Pancreas (tissue), 10 donors: ENCODE measurements around the gene ACSL6. TPM values are rescaled to one million over a fixed set of nuclear protein-coding genes. Genes with fewer than 3 reads are reported as not detected.

ENCODE experiments used
- ATAC-seq, 4 donors: fragments of 200-7000 bp; cut with Tn5 transposase; one replicate each; pipeline versions ENCODE4 v1.8.0 to v1.9.1; 2020; ENCODE audit warnings: mild to moderate bottlenecking in 4 of 4, moderate library complexity in 4 of 4
- DNase-seq, 6 donors: peaks; one replicate each; pipeline ENCODE4 v3.0.0-alpha.2; 2020
- FAIRE-seq: peaks from 2 replicates; lab custom pipeline; 2012; peaks lifted over from hg19 to GRCh38; lab: Jason Lieb, UNC
- H3K27ac ChIP-seq, 4 donors: fragments of 200-600 bp; sonication (generic); 1 replicate in 3 of 4; 2 replicates in 1 of 4; pipeline versions ENCODE4 v1.5.0 to v1.8.0; 2020
- H3K27me3 ChIP-seq, 4 donors: fragments of 200-600 bp; one replicate each; pipeline ENCODE4 v1.8.0; 2021
- H3K36me3 ChIP-seq, 3 donors: fragments of 200-600 bp; sonication (generic) in 1 of 3; one replicate each; pipeline versions ENCODE4 v1.5.0 to v1.8.0; 2020 to 2021
- H3K4me1 ChIP-seq, 3 donors: fragments of 200-600 bp; one replicate each; pipeline ENCODE4 v1.8.0; 2021
- H3K4me3 ChIP-seq, 4 donors: fragments of 200-600 bp; sonication (generic) in 2 of 4; one replicate each; pipeline versions ENCODE4 v1.5.0 to v1.8.0; 2020 to 2021
- H3K9me3 ChIP-seq, 4 donors: fragments of 200-600 bp; one replicate each; pipeline ENCODE4 v1.8.0; 2021
- CTCF ChIP-seq, 4 donors: fragments of 200-600 bp; sonication (generic) in 3 of 4; IDR thresholded peaks; one replicate each; pipeline versions ENCODE4 v1.5.0 to v1.8.0; 2021; ENCODE audit warnings: antibody characterized with exemption in 4 of 4
- WGBS, 2 donors: extraction: QIAGEN DNeasy Blood & Tissue Kit; methylation state at CpG; one replicate each; pipeline ENCODE4 v1.1.7; 2013; 5-methylcytosine and 5-hydroxymethylcytosine counted together
- intact Hi-C, 3 donors: fragments of 100-400 bp; cut with DNase I; formaldehyde crosslinking; loops; one replicate each; pipeline versions ENCODE4 v1.11.1 to v1.14.2; 2022
- polyA plus RNA-seq, 2 donors: library from polyadenylated mRNA; stranded (reverse); fragments of 200-250 nt; gene quantifications; one replicate each; pipeline ENCODE4 v1.2.3, GENCODE V29; 2013
- total RNA-seq, 6 donors: library from RNA; stranded (reverse); fragmentation: NEBNext Ultra II Directional in 4 of 6; extraction: Animal tissue kit (Norgen Biotek cat#: 25700) in 4 of 6; gene quantifications; one replicate each; pipeline versions ENCODE4 v1.2.1 to v1.2.4, GENCODE V29; 2021 to 2023
- donor health status: healthy with polysubstance abuse.
- donor health status: DM: no; HTN: no; CAD: no; lungs with moderate emphysema.
- donor health status: DM: no; HTN: no; CAD: no.
- donor health status: control.
- donor health status: control.
- donor health status: Bipolar disorder and iron deficiency.
- donor health status: DM: yes; HTN: yes; CAD: no.
- donor health status: DM: no; HTN: no; CAD: no.
- donor health status: DM: no; HTN: no; CAD: no.
- donor health status: DM: yes; HTN: yes; CAD: no.

Gene ACSL6
- total and polyA plus RNA-seq, 8 donors: 0.83 to 3.3 (median 1.1) TPM

- intact Hi-C loops: loop anchor here in 1 of 3 donors (10.0 kb wide), 1 partner anchor 188 kb away; no protein-coding TSS in a partner anchor
Measured at GRCh38 chr5:131992370-131992769, 19.1 kb downstream of the ACSL6 start.

GRCh38 chr5:131991593-131992324 is 19.7 kb downstream of the ACSL6 start:
- FAIRE-seq: no peak
- peak in 2 of 4 donors; percentile 54 to 63 for ATAC-seq
- intact Hi-C loops: loop anchor here in 1 of 3 donors (10.0 kb wide), 1 partner anchor 187 kb away; no protein-coding TSS in a partner anchor
- Histone ChIP-seq H3K36me3 (no peaks in the 10 kb centered on the region), H3K4me3 (no peak overlapping the region), H3K27ac (no peak overlapping the region), H3K9me3 (no peaks in the 10 kb centered on the region), H3K27me3 (no peaks in the 10 kb centered on the region), H3K4me1 (peaks cover under 1 to 9% (median 6%) of the 10 kb centered on the region in 3 donors)
- TF ChIP-seq CTCF (IDR thresholded peaks at IDR 0.05): no peak
- WGBS, 2 donors: 42 to 57% methylated on average over 9 to 10 of the region's 10 CpGs
- peak in 1 of 6 donors; percentile 23 for DNase-seq

More at GRCh38 chr5:131992370-131992769, 19.1 kb downstream of the ACSL6 start:
- Histone ChIP-seq H3K4me3 (no peak overlapping the region), H3K27ac (no peak overlapping the region), H3K36me3 (no peaks in the 10 kb centered on the region), H3K4me1 (peaks cover 6 to 15% (median 11%) of the 10 kb centered on the region in 3 donors), H3K9me3 (no peaks in the 10 kb centered on the region), H3K27me3 (no peaks in the 10 kb centered on the region)
- ATAC-seq (no peak), DNase-seq (no peak), FAIRE-seq (no peak)
- WGBS, 2 donors: 85 to 95% methylated on average over 5 of the region's 5 CpGs
- TF ChIP-seq CTCF (IDR thresholded peaks at IDR 0.05): no peak

GRCh38 chr5:131990716-131991115 is 20.7 kb downstream of the ACSL6 start:
- Histone ChIP-seq H3K4me1 (peaks cover 0 to under 1% (median 0%) of the 10 kb centered on the region in 3 donors), H3K36me3 (no peaks in the 10 kb centered on the region), H3K9me3 (no peaks in the 10 kb centered on the region), H3K27me3 (no peaks in the 10 kb centered on the region), H3K4me3 (no peak overlapping the region), H3K27ac (no peak overlapping the region)
- FAIRE-seq: no peak
- TF ChIP-seq CTCF (IDR thresholded peaks at IDR 0.05): no peak
- ATAC-seq: no peak
- intact Hi-C loops: loop anchor here in 1 of 3 donors (10.0 kb wide), 1 partner anchor 186 kb away; no protein-coding TSS in a partner anchor
- 96 to 99% methylated on average over 13 of the region's 13 CpGs for WGBS, 2 donors
- DNase-seq: peak in 2 of 6 donors; percentile 28 to 29

- Histone ChIP-seq H3K4me3 (no peak overlapping the region), H3K27me3 (no peaks in the 10 kb centered on the region), H3K27ac (no peak overlapping the region), H3K9me3 (no peaks in the 10 kb centered on the region), H3K36me3 (no peaks in the 10 kb centered on the region), H3K4me1 (no peaks in the 10 kb centered on the region)
- no peak for FAIRE-seq
- no peak for ATAC-seq
- 89 to 92% methylated on average over 6 of the region's 6 CpGs for WGBS, 2 donors
- TF ChIP-seq CTCF (IDR thresholded peaks at IDR 0.05): no peak
- intact Hi-C loops: no loop called here
- DNase-seq: peak in 2 of 6 donors; percentile 27 to 29
Measured at GRCh38 chr5:131988601-131989000, 22.9 kb downstream of the ACSL6 start.

GRCh38 chr5:131987251-131987650 is 24.2 kb downstream of the ACSL6 start:
- peak in 2 of 6 donors; percentile 23 to 35 for DNase-seq

More at GRCh38 chr5:131987251-131987650, 24.2 kb downstream of the ACSL6 start:
- intact Hi-C loops: no loop called here
- H3K4me3 ChIP-seq: no peak overlapping the region
- ATAC-seq: no peak
- H3K27ac ChIP-seq: no peak overlapping the region
- H3K36me3 ChIP-seq: no peaks in the 10 kb centered on the region
- no peaks in the 10 kb centered on the region for H3K9me3 ChIP-seq
- FAIRE-seq: no peak
- no peak for TF ChIP-seq CTCF (IDR thresholded peaks at IDR 0.05)
- 69 to 84% methylated on average over 3 of the region's 3 CpGs for WGBS, 2 donors
- H3K4me1 ChIP-seq: no peaks in the 10 kb centered on the region
- no peaks in the 10 kb centered on the region for H3K27me3 ChIP-seq
